ENCODE data around the gene CRTC1.
A peak's percentile ranks its signal among the peaks of the same experiment; 100 is the strongest.

CRTC1 gene

DNA sequence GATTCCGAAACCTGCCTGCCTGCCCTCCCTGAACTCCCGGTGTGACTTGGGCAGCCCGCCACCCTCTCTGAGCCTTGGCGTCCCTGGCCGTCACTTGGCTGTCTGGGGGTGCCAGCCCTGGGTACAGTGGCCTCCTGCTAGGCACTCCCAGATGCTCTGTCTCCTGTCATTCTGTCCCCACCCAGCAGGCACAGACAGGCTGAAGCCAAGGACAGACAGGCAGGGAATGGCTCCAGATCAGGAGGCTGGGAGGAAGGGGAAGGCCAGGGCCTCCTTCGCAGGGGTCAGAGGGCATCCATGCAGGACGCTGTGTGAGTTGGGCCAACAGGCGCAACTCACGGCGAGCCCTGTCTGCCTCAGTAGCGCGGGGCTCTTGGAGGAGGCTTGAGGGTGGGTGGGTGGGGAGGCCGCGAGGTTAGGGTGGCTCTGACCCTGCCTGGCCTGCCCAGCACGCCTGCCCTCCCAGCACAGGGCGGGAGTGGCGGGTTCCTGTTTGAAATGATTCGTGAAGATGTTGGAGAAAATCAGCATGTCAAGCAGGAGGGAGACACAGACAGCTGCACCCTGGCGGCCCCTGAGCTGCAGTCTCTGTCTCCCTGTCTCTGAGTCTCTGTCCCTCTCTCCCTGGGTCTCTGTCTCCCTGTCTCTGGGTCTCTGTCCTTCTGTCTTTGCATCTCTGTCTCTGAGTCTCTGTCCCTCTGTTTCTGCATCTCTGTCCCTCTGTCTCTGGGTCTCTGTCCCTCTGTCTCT is 27.0 kb upstream of the CRTC1 start:
- Mint-ChIP-seq H3K9me3 (no peaks in the 10 kb centered on the region), H3K27ac (ENCODE audit: low read depth) (peak overlapping the region; percentile 50), H3K4me3 (no peak overlapping the region), H3K4me1 (peaks cover 37% of the 10 kb centered on the region), H3K36me3 (ENCODE audit: insufficient read depth) (peaks cover 5% of the 10 kb centered on the region), H3K27me3 (no peaks in the 10 kb centered on the region)
- no peak for DNase-seq (ENCODE audit: low spot score in 2 of 2)
- ATAC-seq (replicated peaks; ENCODE audit: extremely low read depth, poor library complexity, severe bottlenecking): no peak

DNA sequence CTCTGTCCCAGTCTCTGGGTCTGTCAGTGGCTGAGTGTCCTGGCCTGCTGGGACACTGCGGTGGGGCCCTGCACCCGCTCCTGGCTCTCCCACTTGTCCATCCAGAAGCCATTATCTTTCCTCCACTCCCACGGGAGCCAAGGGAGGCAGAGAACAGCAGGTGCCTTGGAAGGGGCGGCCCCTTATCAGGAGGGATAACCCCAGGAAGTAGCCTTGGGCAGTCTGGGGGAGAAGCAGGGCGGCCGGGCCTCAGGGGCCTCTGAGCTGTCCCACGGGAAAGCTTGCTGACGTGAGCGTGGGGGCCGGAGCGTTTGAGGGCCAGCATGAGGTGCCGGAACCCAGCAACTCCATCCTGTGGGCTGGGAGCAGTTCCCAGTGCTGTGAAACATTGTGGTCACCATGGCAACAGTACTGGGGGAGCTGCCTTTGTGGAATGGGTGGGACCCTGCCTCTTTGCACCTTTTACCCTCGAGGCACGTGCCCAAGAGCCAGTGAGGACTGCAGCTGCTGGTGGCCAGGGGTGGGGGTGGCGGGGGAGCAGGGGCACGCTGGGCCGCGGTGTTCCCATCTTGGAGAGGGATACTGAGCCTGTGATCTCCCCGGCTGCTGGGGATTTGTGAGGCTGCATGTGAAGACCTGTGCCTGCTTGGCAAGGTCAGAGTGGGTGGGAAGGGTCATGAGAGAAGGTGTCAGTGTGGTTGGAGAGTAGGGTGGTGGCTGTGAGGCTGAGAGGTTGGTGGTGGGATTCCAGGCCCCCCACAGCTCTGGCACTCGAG is 25.7 kb upstream of the CRTC1 start:
- Mint-ChIP-seq H3K4me3 (no peak overlapping the region), H3K36me3 (ENCODE audit: insufficient read depth) (peaks cover 5% of the 10 kb centered on the region), H3K4me1 (peaks cover 32% of the 10 kb centered on the region), H3K27ac (ENCODE audit: low read depth) (peak overlapping the region; percentile 75), H3K9me3 (no peaks in the 10 kb centered on the region), H3K27me3 (no peaks in the 10 kb centered on the region)
- DNase-seq (ENCODE audit: low spot score in 2 of 2): no peak
- no peak for ATAC-seq (replicated peaks; ENCODE audit: extremely low read depth, poor library complexity, severe bottlenecking)

DNA sequence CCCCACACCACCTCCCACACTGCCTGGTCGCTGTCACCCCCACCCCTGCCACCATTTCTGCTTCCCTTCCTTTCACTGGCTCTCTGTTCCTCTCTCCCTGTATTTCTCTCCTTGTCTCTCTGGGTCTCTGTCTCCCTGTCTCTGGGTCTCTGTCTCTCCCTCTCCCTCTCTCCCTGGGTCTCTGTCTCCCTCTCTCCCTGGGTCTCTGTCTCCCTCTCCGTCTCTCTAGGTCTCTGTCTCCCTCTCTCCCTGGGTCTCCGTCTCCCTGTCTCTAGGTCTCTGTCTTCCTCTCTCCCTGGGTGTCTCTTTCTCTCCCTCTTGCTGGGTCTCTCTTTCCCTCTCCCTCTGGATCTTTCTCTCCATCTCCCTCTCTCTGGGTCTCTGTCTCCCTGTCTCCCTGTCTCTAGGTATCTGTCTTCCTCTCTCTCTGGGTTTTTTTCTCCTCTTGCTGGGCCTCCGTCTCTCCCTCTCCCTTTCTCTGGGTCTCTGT is 25.1 kb upstream of the CRTC1 start:
- H3K9me3 Mint-ChIP-seq: no peaks in the 10 kb centered on the region
- DNase-seq (ENCODE audit: low spot score in 2 of 2) (no peak), ATAC-seq (replicated peaks; ENCODE audit: extremely low read depth, poor library complexity, severe bottlenecking) (no peak)
- H3K4me3 Mint-ChIP-seq: no peak overlapping the region
- H3K27me3 Mint-ChIP-seq: no peaks in the 10 kb centered on the region
- H3K36me3 Mint-ChIP-seq (ENCODE audit: insufficient read depth): peaks cover 5% of the 10 kb centered on the region
- peak overlapping the region; percentile 75 for H3K27ac Mint-ChIP-seq (ENCODE audit: low read depth)
- H3K4me1 Mint-ChIP-seq: peaks cover 32% of the 10 kb centered on the region

DNA sequence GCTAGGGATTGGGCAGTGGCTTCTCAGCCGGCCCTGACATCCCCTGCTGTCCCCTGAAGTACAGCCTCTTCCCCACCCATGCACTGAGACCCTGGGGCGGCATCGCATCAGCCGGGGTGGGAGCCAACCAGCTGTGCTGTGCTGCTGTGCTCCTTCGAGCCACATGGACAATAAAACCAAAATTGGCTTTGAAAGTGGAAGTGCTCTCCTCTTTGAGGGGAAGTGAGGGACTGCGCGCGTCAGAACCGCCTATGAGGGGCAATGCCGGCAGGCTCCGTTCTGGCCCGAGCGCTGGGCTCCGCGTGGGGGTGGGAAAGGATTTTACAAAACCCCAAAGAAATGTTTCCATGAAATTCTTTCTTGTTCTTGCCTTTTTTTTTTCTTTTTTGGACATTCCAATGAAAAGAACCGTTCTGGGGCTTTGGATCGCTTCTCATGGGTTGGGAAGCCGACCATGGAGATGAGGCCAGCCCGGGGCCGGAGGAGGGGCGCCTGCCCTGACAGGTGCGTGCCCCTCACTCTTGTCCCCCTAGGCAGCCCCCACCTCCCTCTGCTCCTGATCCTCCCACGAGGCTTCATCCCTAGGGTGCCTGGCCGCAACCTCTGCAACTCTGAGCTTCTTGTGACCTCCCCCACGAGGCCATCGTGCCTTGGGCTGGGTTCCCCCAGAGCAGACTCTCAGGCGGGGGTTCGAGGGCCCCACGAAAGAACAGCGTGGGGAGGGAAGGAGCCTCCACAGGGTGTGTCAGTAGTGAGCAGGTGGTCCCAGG is 24.0 kb upstream of the CRTC1 start:
- Mint-ChIP-seq H3K27ac (ENCODE audit: low read depth) (peak overlapping the region; percentile 75), H3K36me3 (ENCODE audit: insufficient read depth) (peaks cover 7% of the 10 kb centered on the region), H3K4me3 (peak overlapping the region; percentile 53), H3K4me1 (peaks cover 32% of the 10 kb centered on the region), H3K9me3 (no peaks in the 10 kb centered on the region), H3K27me3 (no peaks in the 10 kb centered on the region)
- no peak for ATAC-seq (replicated peaks; ENCODE audit: extremely low read depth, poor library complexity, severe bottlenecking)
- DNase-seq (ENCODE audit: low spot score in 2 of 2): no peak

DNA sequence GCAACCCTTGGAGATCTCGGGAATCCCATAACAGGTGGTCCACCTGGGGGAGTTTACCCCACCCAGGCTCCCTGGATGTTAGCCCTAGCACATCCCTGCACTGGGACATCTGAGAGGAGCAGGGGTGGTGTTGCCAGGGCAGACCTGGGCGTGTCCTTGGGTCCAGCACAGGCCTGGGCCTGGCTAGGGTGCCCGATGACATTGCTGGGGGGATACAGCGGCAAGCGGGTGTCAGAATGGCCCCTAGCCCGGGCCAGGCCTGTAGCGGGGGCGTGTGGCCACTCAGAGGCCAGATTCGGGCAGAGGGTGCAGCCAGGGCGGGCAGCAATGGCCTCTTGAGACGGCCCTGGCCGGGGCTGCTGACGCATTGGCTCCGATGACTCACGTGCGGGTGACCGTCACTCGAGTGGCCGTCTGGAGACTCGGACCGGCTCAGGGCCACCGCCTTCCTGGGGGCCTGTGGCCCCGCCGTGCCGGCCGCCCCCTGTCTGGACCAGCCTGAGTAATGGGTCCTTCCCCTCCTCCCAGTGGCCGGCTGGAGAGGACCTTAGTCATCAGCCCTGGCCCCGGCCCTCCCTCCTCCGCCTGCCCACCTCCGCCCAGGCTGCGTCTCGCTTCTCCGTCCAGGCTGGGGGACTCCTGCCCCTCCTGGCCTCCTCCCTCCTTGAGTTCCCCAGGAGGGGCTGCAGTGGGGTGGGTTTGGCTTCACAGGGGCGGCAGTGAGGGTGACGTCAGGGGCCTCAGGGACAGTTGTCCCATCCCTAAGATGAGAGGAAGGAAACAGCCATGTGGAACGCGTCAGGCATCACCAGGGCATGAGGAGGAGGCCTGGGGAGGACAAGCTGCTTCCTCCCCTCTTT is 23.2 kb upstream of the CRTC1 start:
- Mint-ChIP-seq H3K4me3 (no peak overlapping the region), H3K4me1 (peaks cover 32% of the 10 kb centered on the region), H3K36me3 (ENCODE audit: insufficient read depth) (peaks cover 15% of the 10 kb centered on the region), H3K27ac (ENCODE audit: low read depth) (no peak overlapping the region), H3K9me3 (no peaks in the 10 kb centered on the region), H3K27me3 (no peaks in the 10 kb centered on the region)
- DNase-seq (ENCODE audit: low spot score in 2 of 2) (no peak), ATAC-seq (replicated peaks; ENCODE audit: extremely low read depth, poor library complexity, severe bottlenecking) (no peak)

DNA sequence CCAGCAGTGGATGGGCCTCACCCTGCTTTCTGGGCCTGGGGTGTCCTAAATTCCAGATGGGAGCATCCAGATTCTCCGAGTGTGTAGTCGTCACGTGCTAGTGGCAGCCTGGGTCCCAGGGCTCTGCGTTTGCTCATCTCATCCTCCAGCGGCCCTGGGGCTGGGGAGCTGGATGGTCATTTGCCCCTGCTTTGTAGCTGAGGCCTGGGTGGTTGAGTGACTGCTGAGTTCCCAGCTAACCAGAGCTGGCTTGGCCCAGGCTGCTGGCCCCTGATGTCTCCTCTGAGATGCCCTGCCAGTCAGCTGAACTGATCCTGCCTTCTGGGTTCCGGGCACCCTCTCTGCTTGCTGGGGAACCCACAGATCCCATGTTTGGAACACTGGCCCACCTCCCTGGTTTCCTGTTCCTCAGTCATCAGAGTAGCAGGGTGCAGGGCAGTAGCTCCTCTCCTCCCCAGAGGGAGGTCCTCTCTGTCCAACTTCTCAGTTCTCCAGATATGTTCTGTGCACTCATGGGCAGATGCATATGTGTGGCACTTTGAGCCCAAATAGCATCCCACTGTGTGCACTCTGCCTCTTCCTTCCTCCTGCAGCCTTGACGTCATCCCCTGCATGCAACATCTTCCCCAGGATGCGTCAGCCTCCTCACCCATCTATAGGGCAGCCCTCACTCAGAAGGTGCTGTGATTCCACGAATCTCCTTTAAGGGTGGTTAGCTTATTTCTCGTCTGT is 22.4 kb upstream of the CRTC1 start:
- ATAC-seq (replicated peaks; ENCODE audit: extremely low read depth, poor library complexity, severe bottlenecking): no peak
- Mint-ChIP-seq H3K27me3 (no peaks in the 10 kb centered on the region), H3K4me3 (no peak overlapping the region), H3K27ac (ENCODE audit: low read depth) (no peak overlapping the region), H3K36me3 (ENCODE audit: insufficient read depth) (peaks cover 15% of the 10 kb centered on the region), H3K4me1 (peaks cover 32% of the 10 kb centered on the region), H3K9me3 (no peaks in the 10 kb centered on the region)
- DNase-seq (ENCODE audit: low spot score in 2 of 2): no peak

- no peaks in the 10 kb centered on the region for H3K9me3 Mint-ChIP-seq
- DNase-seq (ENCODE audit: low spot score in 2 of 2) (no peak), ATAC-seq (replicated peaks; ENCODE audit: extremely low read depth, poor library complexity, severe bottlenecking) (no peak)
- peaks cover 19% of the 10 kb centered on the region for H3K4me1 Mint-ChIP-seq
- no peak overlapping the region for H3K4me3 Mint-ChIP-seq
- no peaks in the 10 kb centered on the region for H3K27me3 Mint-ChIP-seq
- no peak overlapping the region for H3K27ac Mint-ChIP-seq (ENCODE audit: low read depth)
- peaks cover 16% of the 10 kb centered on the region for H3K36me3 Mint-ChIP-seq (ENCODE audit: insufficient read depth)
Observed at GRCh38 chr19:18662972-18663732, 20.3 kb upstream of the CRTC1 start.

DNA sequence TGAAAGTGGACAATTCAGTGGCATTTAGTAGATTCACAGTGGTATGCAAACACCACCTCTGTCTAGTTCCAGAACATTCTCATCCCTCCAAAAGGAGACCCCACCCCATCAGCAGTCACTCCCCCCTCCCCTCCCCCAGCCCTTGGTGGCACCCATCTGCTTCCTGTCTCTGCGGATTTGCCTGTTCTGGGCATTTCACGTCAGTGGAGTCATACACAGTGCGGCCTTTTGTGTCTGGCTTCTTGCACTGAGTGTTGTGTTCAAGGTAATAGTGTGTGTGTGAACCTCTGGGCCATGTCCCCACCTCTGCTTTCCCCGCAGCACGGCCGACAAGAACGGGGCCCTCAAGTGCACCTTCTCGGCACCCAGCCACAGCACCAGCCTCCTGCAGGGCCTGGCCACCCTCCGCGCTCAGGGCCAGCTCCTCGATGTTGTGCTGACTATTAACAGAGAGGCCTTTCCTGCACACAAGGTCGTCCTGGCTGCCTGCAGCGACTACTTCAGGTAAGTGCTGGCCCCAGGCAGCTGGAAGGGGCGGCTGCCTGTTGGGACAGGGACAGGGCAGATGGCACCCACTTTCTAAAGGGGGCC is 19.4 kb upstream of the CRTC1 start:
- H3K36me3 Mint-ChIP-seq (ENCODE audit: insufficient read depth): peaks cover 15% of the 10 kb centered on the region
- H3K27me3 Mint-ChIP-seq: no peaks in the 10 kb centered on the region
- H3K4me1 Mint-ChIP-seq: peaks cover 10% of the 10 kb centered on the region
- no peaks in the 10 kb centered on the region for H3K9me3 Mint-ChIP-seq
- ATAC-seq (replicated peaks; ENCODE audit: extremely low read depth, poor library complexity, severe bottlenecking): no peak
- H3K27ac Mint-ChIP-seq (ENCODE audit: low read depth): no peak overlapping the region
- no peak overlapping the region for H3K4me3 Mint-ChIP-seq
- no peak for DNase-seq (ENCODE audit: low spot score in 2 of 2)

GRCh38 chr19:18665771-18666202 is 17.7 kb upstream of the CRTC1 start:
- H3K36me3 Mint-ChIP-seq (ENCODE audit: insufficient read depth): peaks cover 20% of the 10 kb centered on the region
- no peak overlapping the region for H3K4me3 Mint-ChIP-seq
- H3K27ac Mint-ChIP-seq (ENCODE audit: low read depth): no peak overlapping the region
- peaks cover 16% of the 10 kb centered on the region for H3K4me1 Mint-ChIP-seq
- no peaks in the 10 kb centered on the region for H3K9me3 Mint-ChIP-seq
- H3K27me3 Mint-ChIP-seq: no peaks in the 10 kb centered on the region
- ATAC-seq (replicated peaks; ENCODE audit: extremely low read depth, poor library complexity, severe bottlenecking) (no peak), DNase-seq (ENCODE audit: low spot score in 2 of 2) (no peak)

DNA sequence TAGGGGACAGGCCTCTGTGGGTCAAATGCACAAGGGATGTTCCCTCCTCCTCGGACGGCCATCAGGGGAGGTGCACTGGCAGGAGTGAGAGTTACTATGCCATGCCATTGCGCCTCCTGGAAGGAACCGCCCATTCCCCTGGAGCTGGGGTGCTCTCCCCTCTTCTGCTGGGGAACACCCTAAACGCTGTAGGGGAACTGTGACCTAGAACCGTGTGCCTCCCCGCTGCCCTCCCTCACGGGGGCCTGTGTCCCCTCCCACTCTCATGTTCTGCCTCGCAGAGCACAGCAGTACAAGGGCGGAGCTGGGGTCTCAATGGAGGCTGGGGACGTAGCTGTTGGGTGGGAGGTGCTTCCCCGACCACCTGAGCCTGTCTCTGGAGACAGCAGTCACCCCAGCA is 17.2 kb upstream of the CRTC1 start:
- Mint-ChIP-seq H3K4me3 (no peak overlapping the region), H3K4me1 (peaks cover 11% of the 10 kb centered on the region), H3K27me3 (no peaks in the 10 kb centered on the region), H3K27ac (ENCODE audit: low read depth) (no peak overlapping the region), H3K9me3 (no peaks in the 10 kb centered on the region), H3K36me3 (ENCODE audit: insufficient read depth) (peaks cover 20% of the 10 kb centered on the region)
- ATAC-seq (replicated peaks; ENCODE audit: extremely low read depth, poor library complexity, severe bottlenecking): no peak
- no peak for DNase-seq (ENCODE audit: low spot score in 2 of 2)

- Mint-ChIP-seq H3K4me1 (peaks cover 8% of the 10 kb centered on the region), H3K36me3 (ENCODE audit: insufficient read depth) (peaks cover 20% of the 10 kb centered on the region), H3K4me3 (no peak overlapping the region), H3K9me3 (no peaks in the 10 kb centered on the region), H3K27me3 (no peaks in the 10 kb centered on the region), H3K27ac (ENCODE audit: low read depth) (no peak overlapping the region)
- DNase-seq (ENCODE audit: low spot score in 2 of 2): no peak
- no peak for ATAC-seq (replicated peaks; ENCODE audit: extremely low read depth, poor library complexity, severe bottlenecking)
Observed at GRCh38 chr19:18666784-18667183, 16.7 kb upstream of the CRTC1 start.
